Testis (tissue), 3 donors: ENCODE measurements around the gene LY6G6D. TPM values are rescaled to one million over a fixed set of nuclear protein-coding genes. Genes with fewer than 3 reads are reported as not detected.
A peak's percentile ranks its signal among the peaks of the same experiment; 100 is the strongest.

Source experiments
- DNase-seq: peaks from one replicate; pipeline ENCODE4 v3.0.0-alpha.2; 2019
- H3K27ac ChIP-seq, 2 donors: fragments of 200-600 bp; sonication (generic); one replicate each; pipeline ENCODE4 v1.5.1; 2019
- H3K27me3 ChIP-seq: fragments of 200-600 bp; sonication (generic); one replicate; pipeline ENCODE4 v1.5.1; 2019
- H3K36me3 ChIP-seq: fragments of 200-600 bp; sonication (generic); one replicate; pipeline ENCODE4 v1.5.1; 2017; ENCODE audit warnings: low read depth; ENCODE audit errors: missing control alignments
- H3K4me1 ChIP-seq: fragments of 200-600 bp; sonication (generic); one replicate; pipeline ENCODE4 v1.5.1; 2019
- H3K4me3 ChIP-seq, 2 donors: fragments of 200-600 bp; sonication (generic); one replicate each; pipeline ENCODE4 v1.5.1; 2017 to 2019
- H3K9me3 ChIP-seq: fragments of 200-600 bp; sonication (generic); one replicate; pipeline ENCODE4 v1.5.1; 2017
- CTCF ChIP-seq, 3 experiments: fragments of 450-650 bp in 2 of 3; fragments of 200-600 bp in 1 of 3; sonication (generic) in 1 of 3; IDR thresholded peaks; one replicate each; pipeline ENCODE4 v1.5.1; 2016 to 2019; ENCODE audit warnings: antibody characterized with exemption in 3 of 3, mild to moderate bottlenecking in 2 of 3, moderate library complexity in 1 of 3
- POLR2A ChIP-seq: fragments of 450-650 bp; IDR thresholded peaks from one replicate; pipeline ENCODE4 v1.6.1; 2017; ENCODE audit warnings: antibody characterized with exemption, mild to moderate bottlenecking, moderate library complexity
- WGBS, 2 donors: methylation state at CpG; one replicate each; pipeline ENCODE4 v1.1.5; 2018; 5-methylcytosine and 5-hydroxymethylcytosine counted together
- intact Hi-C: fragments of 100-400 bp; cut with DNase I; formaldehyde crosslinking; loops from one replicate; pipeline ENCODE4 v1.15.1; 2023; ENCODE audit warnings: low total_unique reads
- polyA plus RNA-seq: library from polyadenylated mRNA; stranded (reverse); fragments of 350-450 nt; fragmentation: Illumina TruSeq; extraction: RNeasy Lipid Tissue Mini Kit (QIAGEN cat#74804); gene quantifications from one replicate; pipeline ENCODE4 v1.2.3, GENCODE V29; 2014; ENCODE audit warnings: low read depth, low replicate concordance; ENCODE audit not compliant: insufficient read depth
- total RNA-seq, 2 donors: library from RNA; depleted of rRNA; stranded (reverse); fragments of >200 nt; gene quantifications; one replicate each; pipeline ENCODE4 v1.2.3, GENCODE V29; 2016

LY6G6D gene
- total and polyA plus RNA-seq, 3 donors from 2014 or later = not detected

GRCh38 chr6:31681135-31681671 is 33.9 kb upstream of the LY6G6D start:
- intact Hi-C loops = loop anchor here (5.0 kb wide), 1 partner anchor 151 kb away; no protein-coding TSS in a partner anchor
- peak overlapping the region; percentile 47 to 62 for H3K4me3 ChIP-seq
- WGBS, 2 donors = 0 to 1% methylated on average over 14 to 40 of the region's 40 CpGs
- no peak for TF ChIP-seq CTCF (IDR thresholded peaks at IDR 0.05)
- TF ChIP-seq POLR2A = no peak
- no peaks in the 10 kb centered on the region for H3K36me3 ChIP-seq
- no peaks in the 10 kb centered on the region for H3K27me3 ChIP-seq
- H3K4me1 ChIP-seq = peaks cover 12% of the 10 kb centered on the region
- H3K27ac ChIP-seq = peak overlapping the region in 1 of 2 donors; percentile 61
- peak; percentile 43 for DNase-seq
- H3K9me3 ChIP-seq = no peaks in the 10 kb centered on the region

GRCh38 chr6:31683591-31683990 is 31.6 kb upstream of the LY6G6D start:
- H3K27ac ChIP-seq = no peak overlapping the region
- DNase-seq = no peak
- H3K9me3 ChIP-seq = no peaks in the 10 kb centered on the region
- peaks cover 12% of the 10 kb centered on the region for H3K4me1 ChIP-seq
- H3K27me3 ChIP-seq = no peaks in the 10 kb centered on the region
- intact Hi-C loops = loop anchor here (5.0 kb wide), 1 partner anchor 149 kb away; no protein-coding TSS in a partner anchor
- no peak for TF ChIP-seq POLR2A
- no peak for TF ChIP-seq CTCF (IDR thresholded peaks at IDR 0.05)
- no peaks in the 10 kb centered on the region for H3K36me3 ChIP-seq
- H3K4me3 ChIP-seq = peak overlapping the region; percentile 4 to 51
- 53 to 66% methylated on average over 11 to 13 of the region's 13 CpGs for WGBS, 2 donors

DNA sequence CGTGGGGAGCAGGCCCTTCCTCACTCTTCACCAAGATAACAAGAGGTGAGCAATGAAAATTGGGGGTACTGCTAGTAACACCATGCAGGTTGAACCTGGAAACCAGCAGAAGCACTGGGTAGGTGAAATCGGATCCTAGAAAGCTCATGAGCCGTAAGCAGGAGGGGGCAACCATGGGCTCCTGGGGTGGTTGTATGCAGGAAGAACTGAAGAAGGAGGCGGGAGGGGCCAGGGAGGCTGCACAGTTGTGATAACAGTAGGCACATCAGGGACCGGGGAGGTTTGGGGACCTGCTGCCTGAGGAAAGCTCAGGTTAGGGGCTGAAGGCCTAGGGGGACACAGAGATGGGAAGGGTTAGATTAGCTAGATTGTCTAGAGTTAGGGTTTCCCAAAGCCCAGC is 28.7 kb upstream of the LY6G6D start:
- TF ChIP-seq CTCF (IDR thresholded peaks at IDR 0.05) (no peak), POLR2A (no peak)
- Histone ChIP-seq H3K36me3 (no peaks in the 10 kb centered on the region), H3K27me3 (no peaks in the 10 kb centered on the region), H3K9me3 (no peaks in the 10 kb centered on the region), H3K27ac (no peak overlapping the region), H3K4me1 (peaks cover 9% of the 10 kb centered on the region), H3K4me3 (no peak overlapping the region)
- intact Hi-C loops = no loop called here
- WGBS, 2 donors = 67 to 84% methylated on average over 5 of the region's 5 CpGs
- no peak for DNase-seq

- H3K4me3 ChIP-seq = no peak overlapping the region
- intact Hi-C loops = no loop called here
- H3K27ac ChIP-seq = no peak overlapping the region
- H3K4me1 ChIP-seq = peaks cover 4% of the 10 kb centered on the region
- H3K36me3 ChIP-seq = no peaks in the 10 kb centered on the region
- H3K9me3 ChIP-seq = no peaks in the 10 kb centered on the region
- no peak for DNase-seq
- WGBS, 2 donors = 81 to 91% methylated on average over 4 to 8 of the region's 8 CpGs
- TF ChIP-seq CTCF (IDR thresholded peaks at IDR 0.05) = no peak
- TF ChIP-seq POLR2A = no peak
- H3K27me3 ChIP-seq = no peaks in the 10 kb centered on the region
These were observed 27.8 kb upstream of the LY6G6D start for GRCh38 chr6:31687321-31687720.
